GM19035 (cell line): ENCODE measurements around the gene PTPRD.

Experiments
- ATAC-seq: cut with Tn5 transposase; IDR thresholded peaks from one replicate; pipeline ENCODE4 v1.9.1; 2021; ENCODE audit not compliant: unreplicated experiment

PTPRD gene

GRCh38 chr9:8887369-8887768 lies 1725.4 kb downstream of the PTPRD start:
- no peak for ATAC-seq

GRCh38 chr9:8883321-8883720 lies 1729.5 kb downstream of the PTPRD start:
- ATAC-seq: no peak

- no peak for ATAC-seq
Measured at GRCh38 chr9:8880060-8880459, 1732.7 kb downstream of the PTPRD start.

GRCh38 chr9:8879284-8879683 lies 1733.5 kb downstream of the PTPRD start:
- ATAC-seq: no peak

GRCh38 chr9:8877753-8878494 lies 1734.9 kb downstream of the PTPRD start:
- no peak for ATAC-seq

GRCh38 chr9:8876303-8876702 lies 1736.5 kb downstream of the PTPRD start:
- no peak for ATAC-seq

- ATAC-seq: no peak
Measured at GRCh38 chr9:8874482-8874881, 1738.3 kb downstream of the PTPRD start.

- no peak for ATAC-seq
Measured at GRCh38 chr9:8872802-8873201, 1740.0 kb downstream of the PTPRD start.

GRCh38 chr9:8871796-8872445 lies 1740.9 kb downstream of the PTPRD start:
- ATAC-seq: no peak

- no peak for ATAC-seq
Measured at GRCh38 chr9:8871396-8871795, 1741.4 kb downstream of the PTPRD start.

- no peak for ATAC-seq
Measured at GRCh38 chr9:8869812-8870211, 1743.0 kb downstream of the PTPRD start.

GRCh38 chr9:8868632-8869031 lies 1744.2 kb downstream of the PTPRD start:
- no peak for ATAC-seq

- no peak for ATAC-seq
Measured at GRCh38 chr9:8867148-8867547, 1745.7 kb downstream of the PTPRD start.

- no peak for ATAC-seq
Measured at GRCh38 chr9:8864545-8864896, 1748.3 kb downstream of the PTPRD start.

GRCh38 chr9:8863886-8864544 lies 1748.8 kb downstream of the PTPRD start:
- no peak for ATAC-seq

- no peak for ATAC-seq
Measured at GRCh38 chr9:8863069-8863468, 1749.7 kb downstream of the PTPRD start.

GRCh38 chr9:8860925-8861324 lies 1751.9 kb downstream of the PTPRD start:
- no peak for ATAC-seq

GRCh38 chr9:8860086-8860485 lies 1752.7 kb downstream of the PTPRD start:
- no peak for ATAC-seq

GRCh38 chr9:8859416-8859815 lies 1753.4 kb downstream of the PTPRD start:
- ATAC-seq: no peak

GRCh38 chr9:8858596-8859161 lies 1754.1 kb downstream of the PTPRD start:
- no peak for ATAC-seq

GRCh38 chr9:8857926-8858595 lies 1754.7 kb downstream of the PTPRD start:
- no peak for ATAC-seq
